K562 (cell line): ENCODE data around the gene GDF7. TPM values are rescaled to one million over a fixed set of nuclear protein-coding genes. Genes with fewer than 3 reads are reported as not detected.

Experiments used
- ATAC-seq: fragments of 200-7000 bp; cut with Tn5 transposase; 3 replicates; pipeline ENCODE4 v1.9.1; 2020; ENCODE audit warnings: moderate library complexity
- BruUV-seq: library from RNA; stranded (reverse); fragments of 400-500 nt; replicated peaks from 2 replicates; lab custom pipeline; 2021; lab: Mats Ljungman, UMichigan
- CTCF ChIA-PET: fragments of 300-600 bp; formaldehyde crosslinking; extraction: SDS; loops from one replicate; lab custom pipeline; 2021; ENCODE audit warnings: low intra/inter-chr PET ratio; lab: Yijun Ruan, JAX
- POLR2A ChIA-PET: fragments of 300-600, 350-650 bp; sonication (Branson Sonifier 250); formaldehyde crosslinking; extraction: SDS; loops from one replicate; lab custom pipeline; 2021; ENCODE audit warnings: antibody characterized with exemption, inconsistent platforms; lab: Yijun Ruan, JAX
- DNase-seq, 4 experiments: peaks; one replicate each; pipeline versions ENCODE4 v3.0.0 to v3.0.0-alpha.2; 2011 to 2018; ENCODE audit warnings: low spot score in 3 of 4, mixed read lengths in 3 of 4; ENCODE audit errors: extremely low read depth in 1 of 4
- FAIRE-seq: peaks from 2 replicates; lab custom pipeline; 2011; peaks lifted over from hg19 to GRCh38; lab: Jason Lieb, UNC
- H2AFZ ChIP-seq: 2 replicates; pipeline ENCODE4 v1.6.0; 2011; ENCODE audit warnings: low read depth, low read length, control low read depth, inconsistent platforms
- H3K27ac ChIP-seq: fragments of 200-600 bp; 3 replicates; pipeline ENCODE4 v1.8.0; 2011; ENCODE audit warnings: low read depth, mild to moderate bottlenecking, control low read depth, inconsistent platforms, low read length, moderate library complexity, mixed read lengths; ENCODE audit errors: extremely low read depth
- H3K27me3 ChIP-seq, 2 experiments: fragments of 300-600 bp in 1 of 2; 2 replicates in 1 of 2; 3 replicates in 1 of 2; pipeline versions ENCODE4 v1.6.0 to v1.8.0; 2011; ENCODE audit warnings: inconsistent platforms in 2 of 2, low read length in 2 of 2, mild to moderate bottlenecking in 1 of 2, mixed read lengths in 1 of 2, moderate library complexity in 1 of 2; ENCODE audit not compliant: control insufficient read depth in 2 of 2, insufficient read depth in 2 of 2
- H3K36me3 ChIP-seq: fragments of 300-600 bp; 3 replicates; pipeline ENCODE4 v1.8.0; 2011; ENCODE audit warnings: mild to moderate bottlenecking, low read length, inconsistent platforms; ENCODE audit not compliant: control insufficient read depth, insufficient read depth
- H3K4me1 ChIP-seq, 2 experiments: fragments of 200-600 bp in 1 of 2; replicated peaks in 1 of 2; 2 replicates in 1 of 2; 3 replicates in 1 of 2; pipeline versions ENCODE4 v1.5.1 to v1.8.0; 2011; ENCODE audit warnings: inconsistent platforms in 2 of 2, low read length in 2 of 2, mild to moderate bottlenecking in 1 of 2, mixed read lengths in 1 of 2, moderate library complexity in 1 of 2; ENCODE audit not compliant: control insufficient read depth in 2 of 2, insufficient read depth in 2 of 2
- H3K4me2 ChIP-seq: 2 replicates; pipeline ENCODE4 v1.6.1; 2011; ENCODE audit warnings: low read length, control low read depth, inconsistent platforms, mixed read lengths; ENCODE audit not compliant: insufficient read depth
- H3K4me3 ChIP-seq: fragments of 200-600 bp; sonication (generic), shearing (Covaris generic); 2 replicates; pipeline ENCODE4 v1.5.1; 2016; ENCODE audit warnings: control low read depth, inconsistent platforms
- H3K79me2 ChIP-seq: fragments of 200-600 bp; 3 replicates; pipeline ENCODE4 v1.8.0; 2011; ENCODE audit warnings: low read length, inconsistent platforms; ENCODE audit not compliant: control insufficient read depth, insufficient read depth
- H3K9ac ChIP-seq, 2 experiments: 2 replicates each; pipeline versions ENCODE4 v1.6.0 to v1.6.1; 2011; ENCODE audit warnings: low read depth in 2 of 2, low read length in 2 of 2, control low read depth in 1 of 2, inconsistent platforms in 1 of 2, mild to moderate bottlenecking in 1 of 2, mixed read lengths in 1 of 2; ENCODE audit not compliant: insufficient read depth in 1 of 2
- H3K9me1 ChIP-seq: one replicate; pipeline ENCODE4 v1.6.0; 2011; ENCODE audit warnings: inconsistent platforms, mild to moderate bottlenecking, low read length, moderate library complexity; ENCODE audit not compliant: control insufficient read depth, insufficient read depth
- H3K9me3 ChIP-seq: replicated peaks from 2 replicates; pipeline ENCODE4 v1.5.1; 2011; ENCODE audit warnings: low read depth, low read length, inconsistent platforms; ENCODE audit not compliant: control insufficient read depth, insufficient read depth
- H4K20me1 ChIP-seq: replicated peaks from 2 replicates; pipeline ENCODE4 v1.6.1; 2011; ENCODE audit warnings: low read length, inconsistent platforms, mixed read lengths; ENCODE audit not compliant: control insufficient read depth, insufficient read depth
- ATF7 ChIP-seq: fragments of 450-650 bp; IDR thresholded peaks from 2 replicates; pipeline ENCODE4 v1.7.1; 2014; ENCODE audit warnings: mild to moderate bottlenecking, moderate library complexity
- CHD1 ChIP-seq: fragments of 200-600 bp; sonication (generic); IDR thresholded peaks from one replicate; pipeline ENCODE4 v1.6.1; 2012; ENCODE audit warnings: mild to moderate bottlenecking, moderate library complexity, low read length, inconsistent platforms
- EZH2 ChIP-seq: IDR thresholded peaks from 2 replicates; pipeline ENCODE4 v1.6.1; 2012; ENCODE audit warnings: low read depth, mild to moderate bottlenecking, inconsistent platforms, low read length, borderline replicate concordance
- MTA2 ChIP-seq: fragments of 450-650 bp; IDR thresholded peaks from 2 replicates; pipeline ENCODE4 v1.6.1; 2016; ENCODE audit warnings: low read depth
- MTA3 ChIP-seq: fragments of 450-650 bp; formaldehyde crosslinking; IDR thresholded peaks from 2 replicates; pipeline ENCODE4 v1.6.1; 2017; ENCODE audit warnings: mild to moderate bottlenecking, borderline replicate concordance
- MYNN ChIP-seq, 2 experiments: sonication (generic); formaldehyde crosslinking in 1 of 2; IDR thresholded peaks; 2 replicates each; pipeline versions ENCODE4 v1.5.0 to v1.6.1; 2016 to 2020; ENCODE audit warnings: antibody characterized with exemption in 1 of 2, missing genetic modification reagents in 1 of 2
- NFIC ChIP-seq: fragments of 450-650 bp; IDR thresholded peaks from 2 replicates; pipeline ENCODE4 v1.6.1; 2017; ENCODE audit warnings: mild to moderate bottlenecking, inconsistent platforms
- TBL1XR1 ChIP-seq, 2 experiments: IDR thresholded peaks; 2 replicates each; pipeline ENCODE4 v1.6.1; 2012; ENCODE audit warnings: improper control_type of control experiment in 2 of 2, low read length in 2 of 2, mild to moderate bottlenecking in 1 of 2
- UBTF ChIP-seq, 2 experiments: IDR thresholded peaks; 2 replicates each; pipeline ENCODE4 v1.6.1; 2012; ENCODE audit warnings: improper control_type of control experiment in 2 of 2, low read depth in 2 of 2, low read length in 2 of 2, borderline replicate concordance in 1 of 2
- ZBTB1 ChIP-seq: sonication (generic); formaldehyde crosslinking; IDR thresholded peaks from 2 replicates; pipeline ENCODE4 v1.8.1; 2023; ENCODE audit warnings: missing genetic modification reagents, low read depth, mild to moderate bottlenecking, borderline replicate concordance
- ZFX ChIP-seq: sonication (generic); formaldehyde crosslinking; IDR thresholded peaks from 2 replicates; pipeline ENCODE4 v1.8.0; 2022; ENCODE audit warnings: mild to moderate bottlenecking, missing genetic modification reagents, moderate library complexity
- ZNF274 ChIP-seq: IDR thresholded peaks from 2 replicates; pipeline ENCODE4 v1.6.1; 2011; ENCODE audit warnings: low read depth, mild to moderate bottlenecking, low read length, moderate library complexity, borderline replicate concordance
- ZNF639 ChIP-seq, 2 experiments: fragments of 200-800 bp in 1 of 2; sonication (Bioruptor generic) in 1 of 2; sonication (generic) in 1 of 2; formaldehyde crosslinking in 1 of 2; IDR thresholded peaks in 1 of 2; conservative IDR thresholded peaks in 1 of 2; 2 replicates each; pipeline versions ENCODE4 v1.5.0 to v1.6.1; 2016 to 2020; ENCODE audit warnings: missing compliant biosample characterization in 1 of 2, missing genetic modification characterization in 1 of 2, missing genetic modification reagents in 1 of 2
- WGBS: fragments of 100-300 bp; shearing (Covaris generic); methylation state at CpG from one replicate; pipeline ENCODE4 v1.1.6; 2016; ENCODE audit warnings: low coverage, mixed read lengths; ENCODE audit not compliant: insufficient coverage; ENCODE audit errors: missing lambda C conversion rate; 5-methylcytosine and 5-hydroxymethylcytosine counted together
- in situ Hi-C: fragments of 300-500 bp; cut with MboI; formaldehyde crosslinking; loops from 4 replicates; pipeline ENCODE4 v1.15.0; 2018; ENCODE audit warnings: inconsistent platforms, mixed read lengths
- intact Hi-C: fragments of 100-400 bp; cut with micrococcal nuclease; formaldehyde crosslinking; loops from 2 replicates; pipeline ENCODE4 v1.14.2; 2022
- polyA plus RNA-seq, 8 experiments: library from polyadenylated mRNA; depleted of rRNA in 4 of 8; stranded (reverse) in 5 of 8; unstranded in 3 of 8; fragments of >200 nt; fragmentation: Nextera tagmentation in 2 of 8; fragmentation: Illumina TruSeq in 1 of 8; extraction: Ambion mirVana in 2 of 8; extraction: Trizol in 1 of 8; gene quantifications; 2 replicates each; pipeline versions ENCODE4 v1.2.1 to v1.2.3, GENCODE V29; 2011 to 2014; ENCODE audit warnings: inconsistent platforms in 1 of 8, missing spikeins in 1 of 8
- total RNA-seq, 7 experiments: library from RNA; depleted of rRNA in 6 of 7; stranded (reverse); fragments of >200 nt in 6 of 7; fragmentation: Illumina TruSeq in 2 of 7; extraction: Trizol in 2 of 7; gene quantifications; 2 replicates each; pipeline versions ENCODE4 v1.2.1 to v1.2.3, GENCODE V29; 2011 to 2021; ENCODE audit warnings: low replicate concordance in 1 of 7

Gene GDF7
- total and polyA plus RNA-seq, 9 of the 15 experiments (the other 6 are each of a cell fraction or from before 2014, with no cell fraction given): 0.01 TPM; not detected in 7

GRCh38 chr2:20617892-20618467 lies 49.0 kb upstream of the GDF7 start:
- Histone ChIP-seq H3K27me3 (no peaks in the 10 kb centered on the region), H4K20me1 (no peaks in the 10 kb centered on the region), H3K4me3 (no peak overlapping the region), H3K9me1 (no peaks in the 10 kb centered on the region), H3K9ac (peak overlapping the region; percentile 26 to 81; a peak in 3 of 4 replicates), H3K27ac (peak overlapping the region; percentile 36; the same call in 1 of the 3 replicates), H3K9me3 (no peaks in the 10 kb centered on the region), H2AFZ (peak overlapping the region; percentile 71), H3K4me2 (no peak overlapping the region; the same call in 1 of the 2 replicates), H3K79me2 (no peaks in the 10 kb centered on the region), H3K36me3 (no peaks in the 10 kb centered on the region), H3K4me1 (peaks cover 19 to 31% of the 10 kb centered on the region in 2 experiments)
- CTCF ChIA-PET: interaction anchor here (0.8 kb wide), 1 partner anchor 18 kb away, joined by 3 read pairs; no protein-coding TSS in a partner anchor
- DNase-seq (peak; percentile 58 to 76 (median 63)), FAIRE-seq (no peak), ATAC-seq (peak; percentile 73)
- intact Hi-C loops: no loop called here
- WGBS: 52% methylated on average over 13 of the region's 14 CpGs
- in situ Hi-C loops: no loop called here
- no TSS peak for BruUV-seq
- POLR2A ChIA-PET: interaction anchor here (0.6 to 1.2 kb wide), 6 partner anchors 9 to 150 kb away, joined by 3 to 5 read pairs (median 3); no protein-coding TSS in a partner anchor
- TF ChIP-seq MTA2: peak; percentile 3; the same call in 1 of the 2 replicates
- TF ChIP-seq ZNF274: no peak
- TF ChIP-seq NFIC: peak; percentile 93
- TF ChIP-seq EZH2: no peak
- peak; percentile 62 for TF ChIP-seq ZFX
- no peak for TF ChIP-seq TBL1XR1 (IDR thresholded peaks at IDR 0.05; ENCODE audit: low read length in 2 of 2)
- TF ChIP-seq CHD1: no peak
- 0 out of 2 replicates have a peak, but pooled peaks have one; percentile 32 for TF ChIP-seq MYNN (IDR thresholded peaks at IDR 0.05)
- no peak for TF ChIP-seq MYNN (CRISPR knock-in tag; IDR thresholded peaks at IDR 0.05)
- TF ChIP-seq MTA3: 0 out of 2 replicates have a peak, but pooled peaks have one; percentile 21
- TF ChIP-seq ATF7: peak; percentile 46; the same call in 1 of the 2 replicates
- peak in 1 of 2 experiments; percentile 71; a peak in 2 of 4 replicates for TF ChIP-seq ZNF639 (CRISPR knock-in tag; conservative IDR thresholded peaks at IDR 0.05 in 1 of 2, IDR thresholded peaks at IDR 0.05 in 1 of 2)
- TF ChIP-seq UBTF (IDR thresholded peaks at IDR 0.05; ENCODE audit: borderline replicate concordance in 1 of 2, low read depth in 2 of 2, low read length in 2 of 2): 0 out of 4 replicates have a peak, but pooled peaks of 1 of the 2 experiments have one; percentile 30
- TF ChIP-seq ZBTB1 (CRISPR knock-in tag): 0 out of 2 replicates have a peak, but pooled peaks have one; percentile 35
